IPS-NIHi7 (cell line): ENCODE data around the gene SRRT.

Source experiments
- DNase-seq: peaks from one replicate; pipeline ENCODE4 v3.0.0; 2012; ENCODE audit warnings: mixed read lengths; ENCODE audit errors: extremely low spot score

Gene SRRT

DNA sequence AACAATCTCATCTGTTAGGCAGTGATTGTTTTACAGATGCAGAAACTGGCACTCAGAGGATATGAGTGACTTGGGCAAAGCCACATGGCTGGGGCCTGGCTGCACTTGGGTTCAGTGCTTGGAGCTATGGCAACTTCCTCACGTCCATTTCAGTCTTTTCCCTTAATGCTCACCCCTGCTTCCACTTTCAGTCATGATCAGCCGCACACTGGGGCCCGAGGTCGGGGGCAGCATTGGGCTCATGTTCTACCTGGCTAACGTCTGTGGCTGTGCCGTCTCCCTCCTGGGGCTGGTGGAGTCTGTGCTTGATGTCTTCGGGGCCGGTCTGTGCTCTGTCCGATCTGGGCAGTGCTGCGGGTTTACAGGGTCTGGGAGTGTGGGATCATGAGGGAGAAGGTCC, 19.4 kb upstream of the SRRT start:
- DNase-seq = no peak

DNA sequence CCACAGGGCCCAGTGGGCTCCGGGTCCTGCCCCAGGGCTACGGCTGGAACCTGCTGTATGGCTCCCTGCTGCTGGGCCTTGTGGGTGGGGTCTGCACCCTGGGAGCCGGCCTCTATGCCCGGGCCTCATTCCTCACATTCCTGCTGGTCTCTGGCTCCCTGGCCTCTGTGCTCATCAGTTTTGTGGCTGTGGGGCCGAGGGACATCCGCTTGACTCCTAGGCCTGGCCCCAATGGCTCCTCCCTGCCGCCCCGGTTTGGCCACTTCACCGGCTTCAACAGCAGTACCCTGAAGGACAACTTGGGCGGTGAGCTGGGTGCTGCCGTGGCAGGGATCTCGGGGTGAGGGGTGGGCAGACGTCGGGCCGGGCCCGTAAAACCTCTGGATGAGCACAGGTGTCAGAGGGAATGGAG, 18.0 kb upstream of the SRRT start:
- DNase-seq = no peak

DNA sequence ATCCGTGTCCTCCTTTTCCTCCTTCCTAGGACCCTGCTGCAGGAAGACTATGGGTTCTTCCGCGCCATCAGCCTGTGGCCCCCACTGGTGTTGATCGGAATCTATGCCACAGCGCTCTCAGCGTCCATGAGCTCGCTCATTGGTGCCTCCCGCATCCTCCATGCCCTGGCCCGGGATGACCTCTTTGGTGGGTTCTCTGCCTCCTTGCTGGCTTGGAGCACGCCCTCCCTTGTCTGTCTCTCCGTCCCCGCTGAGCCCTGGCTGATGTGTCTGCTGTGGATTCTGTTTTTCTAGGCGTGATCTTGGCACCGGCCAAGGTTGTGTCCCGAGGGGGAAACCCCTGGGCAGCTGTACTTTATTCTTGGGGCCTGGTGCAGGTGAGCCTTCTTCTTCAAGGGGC, 15.0 kb upstream of the SRRT start:
- DNase-seq = no peak

DNA sequence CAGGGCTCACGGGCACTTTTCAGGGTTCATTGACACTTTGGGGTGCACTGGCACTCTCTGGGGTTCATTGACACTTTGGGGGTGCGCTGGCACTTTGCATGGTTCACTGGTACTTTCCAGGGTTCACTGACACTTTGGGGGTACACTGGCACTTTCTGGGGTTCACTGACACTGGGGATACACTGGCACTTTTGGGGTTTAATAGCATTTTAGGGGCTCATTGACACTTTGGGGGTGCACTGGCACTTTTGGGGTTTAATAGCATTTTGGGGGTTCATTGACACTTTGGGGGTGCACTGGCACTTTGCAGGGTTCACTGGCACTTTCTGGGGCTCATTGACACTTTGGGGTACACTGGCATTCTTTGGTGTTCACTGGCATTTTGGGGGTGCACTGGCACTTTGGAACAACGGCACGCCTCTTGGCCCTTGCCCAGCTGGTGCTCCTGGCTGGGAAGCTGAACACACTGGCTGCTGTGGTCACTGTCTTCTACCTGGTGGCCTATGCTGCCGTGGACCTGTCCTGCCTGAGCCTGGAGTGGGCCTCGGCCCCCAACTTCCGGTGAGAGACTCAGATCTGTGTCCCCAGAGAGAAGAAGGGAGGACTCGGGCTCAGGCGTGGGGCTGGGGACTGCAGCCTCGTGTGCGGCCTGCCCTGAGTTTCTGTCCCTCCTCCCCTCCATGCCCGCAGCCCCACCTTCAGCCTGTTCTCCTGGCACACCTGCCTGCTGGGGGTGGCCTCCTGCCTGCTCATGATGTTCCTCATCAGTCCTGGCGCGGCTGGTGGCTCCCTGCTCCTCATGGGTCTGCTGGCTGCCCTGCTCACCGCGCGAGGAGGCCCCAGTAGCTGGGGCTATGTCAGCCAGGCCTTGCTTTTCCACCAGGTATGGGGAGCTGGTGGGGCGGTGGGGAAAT, 13.9 kb upstream of the SRRT start:
- DNase-seq = no peak

DNA sequence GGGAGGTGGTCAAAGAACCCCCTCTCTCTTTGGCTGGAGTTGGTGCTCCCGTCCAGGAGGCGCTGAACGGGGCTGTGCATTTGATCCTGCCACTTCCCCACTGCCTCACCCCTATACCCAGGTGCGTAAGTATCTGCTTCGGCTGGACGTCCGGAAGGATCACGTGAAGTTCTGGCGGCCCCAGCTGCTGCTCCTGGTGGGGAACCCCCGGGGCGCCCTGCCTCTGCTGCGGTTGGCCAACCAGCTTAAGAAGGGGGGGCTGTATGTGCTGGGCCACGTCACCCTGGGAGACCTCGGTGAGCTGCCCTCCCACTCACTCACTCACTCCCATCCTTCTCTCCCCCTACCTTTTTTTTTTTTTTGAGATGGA, 13.3 kb upstream of the SRRT start:
- no peak for DNase-seq

GRCh38 chr7:100863406-100863950, 11.4 kb upstream of the SRRT start:
- no peak for DNase-seq

DNA sequence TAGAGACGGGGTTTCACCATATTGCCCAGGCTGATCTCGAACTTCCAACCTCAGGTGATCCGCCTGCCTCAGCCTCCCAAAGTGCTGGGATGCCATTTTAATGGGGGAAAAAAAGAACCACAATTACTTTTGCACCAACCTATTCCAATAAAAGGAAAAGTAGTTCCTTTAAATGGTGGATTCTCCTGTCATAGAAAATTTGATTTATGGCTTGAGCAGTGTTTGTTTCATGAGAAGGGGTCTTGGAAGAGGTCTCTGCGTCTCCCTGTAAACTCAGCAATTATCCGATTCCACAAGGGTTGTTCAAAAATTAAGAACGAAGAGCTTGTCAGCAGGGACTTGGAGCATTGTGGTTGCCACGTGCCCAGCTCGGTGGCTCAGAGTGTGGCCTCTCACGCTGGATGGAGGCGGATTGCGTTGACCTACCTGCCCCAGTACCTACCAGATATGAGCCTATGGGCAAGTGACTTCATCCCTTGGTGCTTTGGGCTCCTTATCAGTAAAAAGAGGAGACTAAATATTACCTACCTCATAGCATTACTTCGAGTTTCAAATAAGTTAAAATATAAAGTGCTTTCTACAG, 10.5 kb upstream of the SRRT start:
- no peak for DNase-seq

DNA sequence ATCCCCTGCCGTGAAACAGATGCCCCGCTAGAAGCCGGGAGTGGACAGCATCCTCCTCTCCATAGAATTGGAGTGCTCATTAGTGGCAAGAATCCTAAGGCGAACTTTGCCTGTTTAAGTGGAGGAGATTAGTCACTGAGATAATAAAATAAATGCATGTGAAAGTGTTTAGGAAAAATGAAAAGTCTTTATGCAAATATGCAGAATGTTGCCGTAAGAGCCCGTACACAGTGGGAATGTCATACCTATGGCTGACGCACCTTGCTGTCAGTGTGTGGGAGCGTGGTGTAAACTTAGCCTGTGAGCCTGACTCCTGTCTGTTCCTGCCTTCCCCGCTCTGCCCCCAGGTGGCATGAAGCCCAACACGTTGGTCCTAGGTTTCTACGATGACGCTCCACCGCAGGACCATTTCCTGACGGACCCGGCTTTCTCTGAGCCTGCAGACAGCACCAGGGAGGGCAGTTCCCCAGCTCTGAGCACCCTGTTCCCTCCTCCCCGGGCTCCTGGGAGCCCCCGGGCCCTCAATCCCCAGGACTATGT, 9.5 kb upstream of the SRRT start:
- peak; percentile 45 for DNase-seq

DNA sequence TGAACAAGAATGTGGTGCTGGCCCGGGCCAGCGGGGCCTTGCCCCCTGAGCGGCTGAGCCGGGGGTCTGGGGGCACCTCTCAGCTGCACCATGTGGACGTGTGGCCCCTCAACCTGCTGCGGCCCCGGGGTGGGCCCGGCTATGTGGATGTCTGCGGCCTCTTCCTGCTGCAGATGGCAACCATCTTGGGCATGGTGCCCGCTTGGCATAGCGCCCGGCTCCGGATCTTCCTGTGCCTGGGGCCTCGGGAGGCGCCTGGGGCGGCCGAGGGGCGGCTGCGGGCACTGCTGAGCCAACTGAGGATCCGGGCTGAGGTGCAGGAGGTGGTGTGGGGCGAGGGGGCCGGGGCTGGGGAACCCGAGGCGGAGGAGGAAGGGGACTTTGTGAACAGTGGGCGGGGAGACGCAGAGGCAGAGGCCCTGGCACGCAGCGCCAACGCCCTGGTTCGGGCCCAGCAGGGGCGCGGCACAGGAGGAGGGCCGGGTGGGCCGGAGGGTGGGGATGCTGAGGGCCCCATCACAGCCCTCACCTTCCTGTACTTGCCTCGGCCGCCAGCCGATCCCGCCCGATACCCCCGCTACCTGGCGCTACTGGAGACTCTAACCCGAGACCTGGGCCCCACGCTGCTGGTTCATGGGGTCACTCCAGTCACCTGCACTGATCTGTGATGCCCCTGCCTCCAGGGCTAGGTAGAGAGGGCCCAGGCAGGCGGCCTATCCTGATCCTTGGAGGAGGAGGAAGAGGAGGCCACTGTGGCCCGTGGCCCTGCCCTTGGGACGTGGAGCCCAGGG, 8.8 kb upstream of the SRRT start:
- no peak for DNase-seq

- DNase-seq = no peak
Measured at GRCh38 chr7:100866729-100867039, 8.2 kb upstream of the SRRT start.

- DNase-seq = peak; percentile 93
Measured at GRCh38 chr7:100867040-100867775, 7.7 kb upstream of the SRRT start, which contains the start of gene TRIP6. TSS of gene TRIP6 (plus strand) at chr7:100867387. CDS start at chr7:100867498, 111 bp downstream.

GRCh38 chr7:100867776-100868485, 7.0 kb upstream of the SRRT start:
- no peak for DNase-seq

DNA sequence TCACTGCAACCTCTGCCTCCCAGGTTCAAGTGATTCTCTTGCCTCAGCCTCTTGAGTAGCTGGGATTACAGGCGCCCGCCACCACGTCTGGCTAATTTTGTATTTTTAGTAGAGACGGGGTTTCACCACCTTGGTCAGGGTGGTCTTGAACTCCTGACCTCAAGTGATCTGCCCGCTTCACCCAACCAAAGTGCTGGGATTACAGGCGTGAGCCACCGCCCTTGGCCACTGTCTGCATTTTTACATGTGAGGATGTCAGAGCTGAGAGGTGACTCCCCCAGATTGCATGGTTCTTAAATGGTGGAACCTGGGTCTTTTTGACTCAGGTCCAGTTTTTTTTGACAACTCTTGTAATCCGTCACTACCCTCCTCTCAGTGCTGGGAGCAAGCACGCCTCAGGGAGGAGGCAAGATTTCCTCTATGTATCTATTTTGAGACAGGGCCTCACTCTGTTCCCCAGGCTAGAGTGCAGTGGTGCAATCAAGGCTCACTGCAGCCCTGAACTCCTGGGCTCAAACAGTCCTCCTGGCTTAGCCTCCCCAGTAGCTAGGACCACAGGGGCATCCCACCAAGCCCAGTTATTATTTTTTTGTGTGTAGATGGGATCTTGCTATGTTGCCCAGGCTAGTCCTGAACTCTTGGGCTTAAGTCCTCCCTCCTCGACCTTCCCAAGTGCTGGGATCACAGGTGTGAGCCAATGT, 1.2 kb upstream of the SRRT start:
- no peak for DNase-seq

GRCh38 chr7:100874300-100874576, 665 bp upstream of the SRRT start:
- no peak for DNase-seq

DNA sequence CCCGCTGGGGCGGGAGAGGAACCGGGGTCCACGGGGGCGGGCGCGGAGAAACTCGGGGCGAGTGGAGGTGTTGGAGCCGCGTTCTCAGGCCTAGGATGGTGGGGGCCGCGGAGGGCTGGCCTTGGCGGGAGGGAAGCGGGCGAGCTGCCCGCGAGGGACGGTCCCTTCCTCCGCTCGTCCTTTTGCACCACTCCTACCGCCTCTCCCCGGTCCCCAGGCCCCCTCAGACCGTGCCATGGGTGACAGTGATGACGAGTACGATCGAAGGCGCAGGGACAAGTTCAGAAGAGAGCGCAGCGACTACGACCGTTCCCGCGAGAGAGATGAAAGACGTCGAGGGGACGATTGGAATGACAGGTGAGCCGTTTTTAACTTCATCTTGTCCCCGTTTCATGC, 451 bp downstream of the SRRT start:
- DNase-seq = no peak

GRCh38 chr7:100878013-100878412, 3.1 kb downstream of the SRRT start:
- DNase-seq = no peak

GRCh38 chr7:100878685-100879084, 3.8 kb downstream of the SRRT start:
- DNase-seq = no peak

DNA sequence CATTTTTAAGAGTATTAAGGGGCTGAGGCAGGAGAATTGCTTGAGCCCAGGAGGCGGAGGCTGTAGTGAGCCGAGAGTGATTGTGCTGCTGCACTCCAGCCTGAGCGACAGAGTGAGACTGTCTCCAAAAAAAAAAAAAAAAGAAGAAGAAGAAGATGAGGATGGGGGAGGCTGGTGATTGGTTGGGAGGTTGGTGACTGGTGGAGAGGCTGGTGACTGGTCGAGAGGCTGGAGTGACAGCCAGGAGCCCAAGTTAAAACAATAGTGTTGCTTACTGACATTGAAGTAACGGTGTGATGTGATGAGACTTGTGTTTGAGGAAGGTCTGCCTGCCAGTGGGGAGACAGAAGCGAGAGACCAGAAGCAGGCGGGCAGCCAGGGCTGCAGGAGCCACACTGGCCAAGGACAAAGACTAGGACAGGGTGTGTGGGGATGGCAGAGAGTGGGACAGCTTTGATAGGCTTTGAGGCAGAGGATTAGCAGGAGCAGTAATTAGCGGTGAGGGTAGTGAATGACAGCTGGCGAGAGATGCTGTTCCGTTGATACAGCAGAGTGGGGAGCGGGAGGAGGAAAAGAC, 4.9 kb downstream of the SRRT start:
- DNase-seq = no peak

DNA sequence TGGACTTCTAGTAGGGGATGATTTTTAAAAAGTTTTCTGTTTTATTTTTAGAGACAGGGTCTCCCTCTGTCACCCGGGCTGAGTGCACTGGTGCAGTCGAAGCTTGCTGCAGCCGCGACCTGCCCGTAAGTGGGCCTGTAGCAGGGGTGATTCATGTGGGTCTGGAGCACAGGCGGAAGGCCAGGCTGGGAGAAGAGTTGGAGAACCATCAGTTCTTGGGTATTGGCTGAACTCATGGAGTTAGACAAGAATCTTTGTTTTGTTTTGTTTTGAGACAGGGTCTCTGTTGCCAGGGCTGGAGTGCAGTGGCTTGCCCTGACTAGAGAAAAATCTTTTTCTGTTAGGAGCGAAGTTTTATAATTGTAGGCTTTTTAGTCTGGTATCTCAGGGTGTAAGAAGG, 5.7 kb downstream of the SRRT start:
- no peak for DNase-seq

GRCh38 chr7:100881136-100881535, 6.2 kb downstream of the SRRT start:
- DNase-seq = no peak
